HEK293 (cell line): ENCODE measurements around the gene TRIM69.

ENCODE experiments used
- EGR2 ChIP-seq: fragments of 450-650 bp; formaldehyde crosslinking; IDR thresholded peaks from 2 replicates; pipeline ENCODE4 v1.5.1; 2016; ENCODE audit warnings: low read depth, missing biosample characterization, missing genetic modification characterization
- KLF1 ChIP-seq: fragments of 450-650 bp; formaldehyde crosslinking; IDR thresholded peaks from 2 replicates; pipeline ENCODE4 v1.5.1; 2016; ENCODE audit warnings: missing biosample characterization, missing genetic modification characterization
- MYNN ChIP-seq: fragments of 450-650 bp; formaldehyde crosslinking; IDR thresholded peaks from 2 replicates; pipeline ENCODE4 v1.5.1; 2016; ENCODE audit warnings: missing biosample characterization, missing genetic modification characterization, borderline replicate concordance
- OSR2 ChIP-seq: fragments of 450-650 bp; formaldehyde crosslinking; IDR thresholded peaks from 2 replicates; pipeline ENCODE4 v1.5.1; 2016; ENCODE audit warnings: missing biosample characterization, missing genetic modification characterization
- PRDM1 ChIP-seq: fragments of 450-650 bp; formaldehyde crosslinking; IDR thresholded peaks from 2 replicates; pipeline ENCODE4; 2016; ENCODE audit warnings: missing biosample characterization, missing genetic modification characterization
- SCRT1 ChIP-seq: fragments of 450-650 bp; formaldehyde crosslinking; IDR thresholded peaks from 2 replicates; pipeline ENCODE4 v1.5.1; 2016; ENCODE audit warnings: missing biosample characterization, missing genetic modification characterization, borderline replicate concordance
- SP2 ChIP-seq: fragments of 450-650 bp; formaldehyde crosslinking; IDR thresholded peaks from 2 replicates; pipeline ENCODE4 v1.5.1; 2016; ENCODE audit warnings: missing biosample characterization, missing genetic modification characterization
- SP3 ChIP-seq: fragments of 450-650 bp; formaldehyde crosslinking; IDR thresholded peaks from 2 replicates; pipeline ENCODE4 v1.5.1; 2016; ENCODE audit warnings: missing biosample characterization, missing genetic modification characterization
- TRIM28 ChIP-seq: IDR thresholded peaks from 2 replicates; pipeline ENCODE4 v1.6.1; 2011; ENCODE audit warnings: low read length, control low read depth, borderline replicate concordance
- WT1 ChIP-seq: fragments of 450-650 bp; formaldehyde crosslinking; IDR thresholded peaks from 2 replicates; pipeline ENCODE4 v1.5.1; 2016; ENCODE audit warnings: missing biosample characterization, missing genetic modification characterization
- ZBTB17 ChIP-seq: fragments of 450-650 bp; formaldehyde crosslinking; IDR thresholded peaks from 2 replicates; pipeline ENCODE4 v1.5.1; 2016; ENCODE audit warnings: missing biosample characterization, missing genetic modification characterization
- ZBTB8A ChIP-seq: fragments of 450-650 bp; formaldehyde crosslinking; IDR thresholded peaks from 2 replicates; pipeline ENCODE4 v1.5.1; 2016; ENCODE audit warnings: missing biosample characterization, missing genetic modification characterization
- ZFHX2 ChIP-seq: fragments of 450-650 bp; formaldehyde crosslinking; conservative IDR thresholded peaks from 2 replicates; pipeline ENCODE4 v1.5.1; 2016; ENCODE audit warnings: missing biosample characterization, missing genetic modification characterization
- ZFP37 ChIP-seq: fragments of 450-650 bp; formaldehyde crosslinking; IDR thresholded peaks from 2 replicates; pipeline ENCODE4 v1.5.1; 2016; ENCODE audit warnings: missing biosample characterization, missing genetic modification characterization
- ZIC2 ChIP-seq: fragments of 450-650 bp; formaldehyde crosslinking; IDR thresholded peaks from 2 replicates; pipeline ENCODE4 v1.5.1; 2016; ENCODE audit warnings: missing biosample characterization, missing genetic modification characterization
- ZNF121 ChIP-seq: fragments of 450-650 bp; formaldehyde crosslinking; IDR thresholded peaks from 2 replicates; pipeline ENCODE4 v1.5.1; 2016; ENCODE audit warnings: missing biosample characterization, missing genetic modification characterization
- ZNF174 ChIP-seq: fragments of 450-650 bp; formaldehyde crosslinking; IDR thresholded peaks from 2 replicates; pipeline ENCODE4 v1.5.0; 2017; ENCODE audit warnings: missing biosample characterization, mild to moderate bottlenecking, missing genetic modification characterization
- ZNF2 ChIP-seq: fragments of 450-650 bp; formaldehyde crosslinking; IDR thresholded peaks from 2 replicates; pipeline ENCODE4 v1.5.1; 2016; ENCODE audit warnings: missing biosample characterization, missing genetic modification characterization
- ZNF324 ChIP-seq: fragments of 450-650 bp; formaldehyde crosslinking; IDR thresholded peaks from 2 replicates; pipeline ENCODE4 v1.5.1; 2016; ENCODE audit warnings: missing biosample characterization, missing genetic modification characterization
- ZNF366 ChIP-seq: fragments of 450-650 bp; formaldehyde crosslinking; conservative IDR thresholded peaks from 2 replicates; pipeline ENCODE4 v1.5.1; 2016; ENCODE audit warnings: missing biosample characterization, missing genetic modification characterization
- ZNF394 ChIP-seq: fragments of 450-650 bp; formaldehyde crosslinking; IDR thresholded peaks from 2 replicates; pipeline ENCODE4 v1.5.1; 2016; ENCODE audit warnings: missing biosample characterization, missing genetic modification characterization, mild to moderate bottlenecking, moderate library complexity, borderline replicate concordance
- ZNF521 ChIP-seq: fragments of 450-650 bp; formaldehyde crosslinking; IDR thresholded peaks from 2 replicates; pipeline ENCODE4 v1.5.1; 2017; ENCODE audit warnings: missing biosample characterization, mild to moderate bottlenecking, missing genetic modification characterization
- ZNF548 ChIP-seq: fragments of 450-650 bp; formaldehyde crosslinking; IDR thresholded peaks from 2 replicates; pipeline ENCODE4 v1.5.1; 2016; ENCODE audit warnings: missing biosample characterization, missing genetic modification characterization
- ZNF558 ChIP-seq: fragments of 450-650 bp; formaldehyde crosslinking; IDR thresholded peaks from 2 replicates; pipeline ENCODE4 v1.5.1; 2016; ENCODE audit warnings: missing biosample characterization, missing genetic modification characterization
- ZNF629 ChIP-seq: fragments of 450-650 bp; formaldehyde crosslinking; IDR thresholded peaks from 2 replicates; pipeline ENCODE4 v1.5.1; 2017; ENCODE audit warnings: missing biosample characterization, missing genetic modification characterization
- ZNF660 ChIP-seq: fragments of 450-650 bp; IDR thresholded peaks from 2 replicates; pipeline ENCODE4 v1.5.1; 2018; ENCODE audit warnings: missing biosample characterization, mild to moderate bottlenecking, missing genetic modification characterization
- ZNF76 ChIP-seq: fragments of 450-650 bp; formaldehyde crosslinking; IDR thresholded peaks from 2 replicates; pipeline ENCODE4; 2016; ENCODE audit warnings: low read depth, missing biosample characterization, missing genetic modification characterization, borderline replicate concordance
- ZNF785 ChIP-seq: fragments of 450-650 bp; formaldehyde crosslinking; IDR thresholded peaks from 2 replicates; pipeline ENCODE4 v1.5.1; 2016; ENCODE audit warnings: missing biosample characterization, missing genetic modification characterization
- ZSCAN18 ChIP-seq: fragments of 450-650 bp; formaldehyde crosslinking; IDR thresholded peaks from 2 replicates; pipeline ENCODE4 v1.5.1; 2016; ENCODE audit warnings: missing biosample characterization, missing genetic modification characterization
- TF ChIP-seq, protein P1 (sequence below): fragments of 450-650 bp; formaldehyde crosslinking; IDR thresholded peaks from 2 replicates; pipeline ENCODE4 v1.5.1; 2016; ENCODE audit warnings: missing biosample characterization, missing genetic modification characterization, low read depth
- TF ChIP-seq, protein P2 (sequence below): fragments of 450-650 bp; formaldehyde crosslinking; IDR thresholded peaks from 2 replicates; pipeline ENCODE4 v1.5.1; 2016; ENCODE audit warnings: missing biosample characterization, missing genetic modification characterization
- TF ChIP-seq, protein P3 (sequence below): fragments of 450-650 bp; formaldehyde crosslinking; IDR thresholded peaks from 2 replicates; pipeline ENCODE4 v1.5.1; 2017; ENCODE audit warnings: missing biosample characterization, missing genetic modification characterization
- TF ChIP-seq, protein P4 (sequence below): fragments of 450-650 bp; formaldehyde crosslinking; optimal IDR thresholded peaks from 2 replicates; pipeline ENCODE3; 2016; ENCODE audit warnings: missing biosample characterization, mild to moderate bottlenecking, missing genetic modification characterization

The TRIM69 gene

GRCh38 chr15:44728576-44729407 lies 7.5 kb upstream of the TRIM69 start (continued):
- TF ChIP-seq, protein P1, sequence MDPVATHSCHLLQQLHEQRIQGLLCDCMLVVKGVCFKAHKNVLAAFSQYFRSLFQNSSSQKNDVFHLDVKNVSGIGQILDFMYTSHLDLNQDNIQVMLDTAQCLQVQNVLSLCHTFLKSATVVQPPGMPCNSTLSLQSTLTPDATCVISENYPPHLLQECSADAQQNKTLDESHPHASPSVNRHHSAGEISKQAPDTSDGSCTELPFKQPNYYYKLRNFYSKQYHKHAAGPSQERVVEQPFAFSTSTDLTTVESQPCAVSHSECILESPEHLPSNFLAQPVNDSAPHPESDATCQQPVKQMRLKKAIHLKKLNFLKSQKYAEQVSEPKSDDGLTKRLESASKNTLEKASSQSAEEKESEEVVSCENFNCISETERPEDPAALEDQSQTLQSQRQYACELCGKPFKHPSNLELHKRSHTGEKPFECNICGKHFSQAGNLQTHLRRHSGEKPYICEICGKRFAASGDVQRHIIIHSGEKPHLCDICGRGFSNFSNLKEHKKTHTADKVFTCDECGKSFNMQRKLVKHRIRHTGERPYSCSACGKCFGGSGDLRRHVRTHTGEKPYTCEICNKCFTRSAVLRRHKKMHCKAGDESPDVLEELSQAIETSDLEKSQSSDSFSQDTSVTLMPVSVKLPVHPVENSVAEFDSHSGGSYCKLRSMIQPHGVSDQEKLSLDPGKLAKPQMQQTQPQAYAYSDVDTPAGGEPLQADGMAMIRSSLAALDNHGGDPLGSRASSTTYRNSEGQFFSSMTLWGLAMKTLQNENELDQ (tag by site-specific recombination) = no peak
- TF ChIP-seq, protein P2, sequence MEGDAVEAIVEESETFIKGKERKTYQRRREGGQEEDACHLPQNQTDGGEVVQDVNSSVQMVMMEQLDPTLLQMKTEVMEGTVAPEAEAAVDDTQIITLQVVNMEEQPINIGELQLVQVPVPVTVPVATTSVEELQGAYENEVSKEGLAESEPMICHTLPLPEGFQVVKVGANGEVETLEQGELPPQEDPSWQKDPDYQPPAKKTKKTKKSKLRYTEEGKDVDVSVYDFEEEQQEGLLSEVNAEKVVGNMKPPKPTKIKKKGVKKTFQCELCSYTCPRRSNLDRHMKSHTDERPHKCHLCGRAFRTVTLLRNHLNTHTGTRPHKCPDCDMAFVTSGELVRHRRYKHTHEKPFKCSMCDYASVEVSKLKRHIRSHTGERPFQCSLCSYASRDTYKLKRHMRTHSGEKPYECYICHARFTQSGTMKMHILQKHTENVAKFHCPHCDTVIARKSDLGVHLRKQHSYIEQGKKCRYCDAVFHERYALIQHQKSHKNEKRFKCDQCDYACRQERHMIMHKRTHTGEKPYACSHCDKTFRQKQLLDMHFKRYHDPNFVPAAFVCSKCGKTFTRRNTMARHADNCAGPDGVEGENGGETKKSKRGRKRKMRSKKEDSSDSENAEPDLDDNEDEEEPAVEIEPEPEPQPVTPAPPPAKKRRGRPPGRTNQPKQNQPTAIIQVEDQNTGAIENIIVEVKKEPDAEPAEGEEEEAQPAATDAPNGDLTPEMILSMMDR (tag by site-specific recombination) = no peak
- TF ChIP-seq, protein P3, sequence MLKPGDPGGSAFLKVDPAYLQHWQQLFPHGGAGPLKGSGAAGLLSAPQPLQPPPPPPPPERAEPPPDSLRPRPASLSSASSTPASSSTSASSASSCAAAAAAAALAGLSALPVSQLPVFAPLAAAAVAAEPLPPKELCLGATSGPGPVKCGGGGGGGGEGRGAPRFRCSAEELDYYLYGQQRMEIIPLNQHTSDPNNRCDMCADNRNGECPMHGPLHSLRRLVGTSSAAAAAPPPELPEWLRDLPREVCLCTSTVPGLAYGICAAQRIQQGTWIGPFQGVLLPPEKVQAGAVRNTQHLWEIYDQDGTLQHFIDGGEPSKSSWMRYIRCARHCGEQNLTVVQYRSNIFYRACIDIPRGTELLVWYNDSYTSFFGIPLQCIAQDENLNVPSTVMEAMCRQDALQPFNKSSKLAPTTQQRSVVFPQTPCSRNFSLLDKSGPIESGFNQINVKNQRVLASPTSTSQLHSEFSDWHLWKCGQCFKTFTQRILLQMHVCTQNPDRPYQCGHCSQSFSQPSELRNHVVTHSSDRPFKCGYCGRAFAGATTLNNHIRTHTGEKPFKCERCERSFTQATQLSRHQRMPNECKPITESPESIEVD = peak; percentile 44; the same call in 1 of the 2 replicates
- TF ChIP-seq ZNF394 (tag by site-specific recombination) (0 out of 2 replicates have a peak, but pooled peaks have one; percentile 43), EGR2 (tag by site-specific recombination) (peak; percentile 88), ZNF548 (no peak), SCRT1 (tag by site-specific recombination) (no peak), ZNF629 (tag by site-specific recombination) (peak; percentile 78; the same call in 1 of the 2 replicates), ZNF76 (tag by site-specific recombination) (no peak), KLF1 (peak; percentile 41; the same call in 1 of the 2 replicates), SP2 (peak; percentile 72), ZNF558 (tag by site-specific recombination) (no peak), ZFP37 (tag by site-specific recombination) (no peak), ZNF121 (tag by site-specific recombination) (no peak), ZNF660 (tag by site-specific recombination) (peak; percentile 89), ZNF366 (tag by site-specific recombination) (peak; percentile 89), ZFHX2 (tag by site-specific recombination) (peak; percentile 82), SP3 (tag by site-specific recombination) (peak; percentile 19; the same call in 1 of the 2 replicates), OSR2 (0 out of 2 replicates have a peak, but pooled peaks have one; percentile 21), ZBTB17 (tag by site-specific recombination) (0 out of 2 replicates have a peak, but pooled peaks have one; percentile 96), WT1 (tag by site-specific recombination) (no peak), ZNF521 (tag by site-specific recombination) (no peak), ZBTB8A (tag by site-specific recombination) (peak; percentile 80), TRIM28 (peak; percentile 15; the same call in 1 of the 2 replicates), ZNF324 (tag by site-specific recombination) (0 out of 2 replicates have a peak, but pooled peaks have one; percentile 20), ZNF2 (tag by site-specific recombination) (peak; percentile 64), ZNF785 (no peak), PRDM1 (tag by site-specific recombination) (peak; percentile 87), MYNN (tag by site-specific recombination) (no peak), ZSCAN18 (tag by site-specific recombination) (no peak), ZIC2 (tag by site-specific recombination) (peak; percentile 80), ZNF174 (tag by site-specific recombination) (no peak)
- TF ChIP-seq, protein P4, sequence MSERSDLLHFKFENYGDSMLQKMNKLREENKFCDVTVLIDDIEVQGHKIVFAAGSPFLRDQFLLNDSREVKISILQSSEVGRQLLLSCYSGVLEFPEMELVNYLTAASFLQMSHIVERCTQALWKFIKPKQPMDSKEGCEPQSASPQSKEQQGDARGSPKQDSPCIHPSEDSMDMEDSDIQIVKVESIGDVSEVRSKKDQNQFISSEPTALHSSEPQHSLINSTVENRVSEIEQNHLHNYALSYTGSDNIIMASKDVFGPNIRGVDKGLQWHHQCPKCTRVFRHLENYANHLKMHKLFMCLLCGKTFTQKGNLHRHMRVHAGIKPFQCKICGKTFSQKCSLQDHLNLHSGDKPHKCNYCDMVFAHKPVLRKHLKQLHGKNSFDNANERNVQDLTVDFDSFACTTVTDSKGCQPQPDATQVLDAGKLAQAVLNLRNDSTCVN (tag by site-specific recombination) = peak; percentile 43
